ENCODE data around the gene SNRPD2.
"Not testable (repeated sequence)": the region's sequence is repeated elsewhere in the genome, so short reads cannot be mapped to it uniquely, and the experiment has no call there.

Gene SNRPD2

DNA sequence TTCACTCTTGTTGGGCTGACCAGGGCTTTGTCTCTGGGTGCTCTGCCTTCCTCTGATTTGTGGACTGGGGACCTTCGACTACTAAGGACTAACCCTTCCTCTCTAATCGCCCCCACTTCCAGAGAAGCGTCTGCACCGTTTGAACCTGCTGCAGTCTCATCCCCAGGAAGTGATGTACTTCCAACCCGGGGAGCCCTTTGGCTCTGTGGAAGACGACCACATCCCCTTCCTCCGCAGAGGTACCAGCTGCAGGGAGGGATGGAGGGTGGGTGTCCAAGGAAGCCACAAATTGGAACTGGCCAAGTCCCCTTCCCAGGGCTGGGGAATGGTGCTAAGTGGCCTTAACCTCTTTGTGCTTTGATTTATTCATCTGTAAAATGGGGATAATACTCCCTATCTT, 9.9 kb upstream of the SNRPD2 start:
- DNase-seq = no peak

DNA sequence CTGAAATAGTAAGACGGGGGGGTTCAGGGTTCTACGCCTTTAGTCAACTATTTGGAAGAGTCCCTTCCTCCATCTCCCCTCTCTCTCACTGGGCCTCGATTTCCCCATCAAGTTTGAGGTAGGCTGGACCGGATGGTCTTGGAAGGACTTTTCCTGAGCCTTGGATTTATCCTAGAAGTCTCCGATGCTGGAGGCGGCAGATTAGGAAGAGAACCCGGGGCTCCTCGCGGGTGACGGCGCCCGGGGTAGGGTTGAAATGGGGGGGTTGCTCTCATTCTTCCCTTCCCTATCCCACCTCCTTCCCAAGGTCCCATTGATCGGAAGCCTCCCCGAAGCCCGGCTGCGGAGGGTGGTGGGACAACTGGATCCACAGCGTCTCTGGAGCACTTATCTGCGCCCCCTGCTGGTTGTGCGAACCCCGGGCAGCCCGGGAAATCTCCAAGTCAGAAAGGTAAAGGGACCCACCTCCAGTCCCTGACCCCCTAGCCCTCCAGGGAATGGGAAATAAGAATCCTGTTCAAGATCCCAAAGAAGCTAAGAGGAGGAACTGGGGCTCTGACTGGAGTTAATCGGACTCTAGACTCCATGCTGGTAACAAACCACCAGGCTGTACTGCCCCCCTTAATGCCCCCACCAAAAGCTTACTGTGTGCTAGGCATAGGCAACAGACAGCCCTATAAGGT, 1.5 kb upstream of the SNRPD2 start:
- DNase-seq = peak; percentile 26

DNA sequence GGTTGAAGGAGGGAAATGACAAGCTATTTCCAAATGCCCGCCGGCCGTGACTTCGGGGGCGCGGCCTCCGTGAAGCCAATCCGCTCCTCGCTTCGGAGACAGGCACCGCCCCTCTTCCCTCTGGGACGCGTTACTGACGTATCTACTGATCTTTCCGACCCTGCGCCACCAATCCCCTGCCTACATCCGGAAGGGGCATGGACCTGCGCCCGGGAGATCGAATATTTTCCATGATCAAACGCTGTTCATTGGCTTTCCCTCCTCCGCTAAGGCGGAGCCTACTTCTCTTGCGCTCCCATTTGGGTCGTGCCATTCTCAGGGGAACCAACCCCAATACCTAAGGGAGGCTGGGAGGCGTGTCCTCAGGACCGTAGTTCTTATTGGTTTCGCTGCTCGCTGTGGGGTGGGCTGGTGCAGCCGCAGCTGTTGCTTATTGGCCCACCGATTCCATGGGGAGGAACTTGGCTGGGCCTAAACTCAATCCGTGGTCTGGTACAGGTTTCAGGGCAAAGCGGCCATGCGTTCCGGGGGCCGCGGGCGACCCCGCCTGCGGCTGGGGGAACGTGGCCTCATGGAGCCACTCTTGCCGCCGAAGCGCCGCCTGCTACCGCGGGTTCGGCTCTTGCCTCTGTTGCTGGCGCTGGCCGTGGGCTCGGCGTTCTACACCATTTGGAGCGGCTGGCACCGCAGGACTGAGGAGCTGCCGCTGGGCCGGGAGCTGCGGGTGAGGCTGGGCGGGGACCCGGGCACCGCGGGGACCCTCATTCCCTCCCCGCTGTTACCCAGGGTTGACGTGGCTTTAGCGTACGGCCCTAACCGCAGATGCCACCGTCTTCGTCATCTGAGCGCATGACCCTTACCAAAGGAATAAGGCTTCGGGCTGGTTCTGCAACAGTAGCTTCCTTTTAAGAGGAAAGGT, 693 bp upstream of the SNRPD2 start, which contains the start of gene QPCTL:
QPCTL (plus strand) TSS at position 480 of the 919 bp plus-strand sequence; CDS start at position 518, 38 bp downstream.
- DNase-seq = peak; percentile 100

DNA sequence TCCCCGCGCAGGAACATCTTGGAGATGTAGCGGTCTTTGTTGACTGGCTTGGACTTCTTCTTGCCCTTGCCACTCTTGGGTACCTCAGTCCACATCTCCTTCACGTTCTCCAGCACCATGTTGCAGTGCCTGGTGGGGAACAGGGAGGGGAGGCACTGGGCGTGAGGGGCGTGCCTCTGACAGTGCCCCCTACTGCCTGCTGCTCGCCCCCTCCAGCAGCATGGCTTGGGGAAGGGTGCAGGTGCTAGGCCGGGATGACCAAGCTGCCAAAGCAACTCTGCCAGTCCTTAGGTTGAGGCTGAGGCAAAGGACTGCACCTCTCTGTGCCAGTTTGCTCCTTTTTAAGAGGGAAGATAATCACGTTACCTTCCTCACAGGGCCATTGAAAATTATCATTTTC, 4.2 kb downstream of the SNRPD2 start:
- no peak for DNase-seq

DNA sequence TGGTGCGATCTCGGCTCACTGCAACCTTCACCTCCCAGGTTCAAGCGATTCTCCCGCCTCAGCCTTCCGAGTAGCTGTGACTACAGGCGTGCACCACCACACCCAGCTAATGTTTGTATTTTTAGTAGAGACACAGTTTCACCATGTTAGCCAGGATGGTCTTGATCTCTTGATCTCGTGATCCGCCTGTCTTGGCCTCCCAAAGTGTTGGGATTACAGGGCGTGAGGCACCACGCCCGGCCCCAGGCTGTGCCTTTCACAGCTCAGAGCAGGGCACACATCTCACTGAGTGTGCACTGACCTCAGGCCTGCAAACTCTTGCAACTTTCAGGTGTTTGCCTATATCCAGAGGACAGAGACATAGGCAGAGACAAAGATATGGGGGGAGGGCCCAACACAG, 6.7 kb downstream of the SNRPD2 start:
- not testable (repeated sequence) for DNase-seq

DNA sequence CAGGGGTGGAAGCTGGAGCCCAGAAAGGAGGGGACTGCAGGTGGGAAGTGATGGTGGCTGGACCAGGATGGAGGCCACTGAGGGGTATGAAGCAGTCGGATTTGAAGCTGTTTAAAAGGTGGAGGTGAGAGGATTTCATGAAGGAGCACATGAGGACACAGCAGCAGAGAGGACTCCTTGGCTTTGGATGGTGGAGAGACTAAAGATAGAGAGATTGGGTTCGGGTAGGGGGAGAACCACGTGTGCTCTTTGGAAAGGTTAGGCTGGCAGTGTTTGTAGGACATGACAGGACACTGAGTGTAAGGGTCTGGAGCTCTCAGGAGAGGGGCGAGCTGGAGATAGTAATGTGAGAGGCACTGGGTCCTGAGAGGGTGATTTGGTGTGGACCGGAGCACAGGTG, 8.8 kb downstream of the SNRPD2 start:
- DNase-seq = no peak

DNA sequence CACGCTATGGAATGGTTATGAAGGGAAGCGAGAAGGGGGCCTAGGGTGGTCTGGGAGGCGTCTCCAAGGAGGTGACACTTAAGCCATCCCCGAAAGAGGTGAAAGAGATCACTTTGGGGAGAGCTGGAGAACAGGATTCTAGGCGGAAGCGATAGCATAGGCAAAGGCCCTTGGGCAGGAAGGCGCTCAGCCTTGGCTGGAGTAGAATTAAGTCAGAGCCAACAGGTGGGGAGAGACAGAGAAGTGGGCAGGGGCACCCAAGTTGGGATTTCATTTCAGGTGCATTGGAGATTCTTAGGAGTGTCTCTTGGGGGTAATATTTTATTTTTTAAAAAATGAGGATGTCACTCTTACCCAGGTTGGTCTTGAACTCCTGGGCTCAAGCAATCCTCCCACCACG, 9.6 kb downstream of the SNRPD2 start:
- no peak for DNase-seq

DNA sequence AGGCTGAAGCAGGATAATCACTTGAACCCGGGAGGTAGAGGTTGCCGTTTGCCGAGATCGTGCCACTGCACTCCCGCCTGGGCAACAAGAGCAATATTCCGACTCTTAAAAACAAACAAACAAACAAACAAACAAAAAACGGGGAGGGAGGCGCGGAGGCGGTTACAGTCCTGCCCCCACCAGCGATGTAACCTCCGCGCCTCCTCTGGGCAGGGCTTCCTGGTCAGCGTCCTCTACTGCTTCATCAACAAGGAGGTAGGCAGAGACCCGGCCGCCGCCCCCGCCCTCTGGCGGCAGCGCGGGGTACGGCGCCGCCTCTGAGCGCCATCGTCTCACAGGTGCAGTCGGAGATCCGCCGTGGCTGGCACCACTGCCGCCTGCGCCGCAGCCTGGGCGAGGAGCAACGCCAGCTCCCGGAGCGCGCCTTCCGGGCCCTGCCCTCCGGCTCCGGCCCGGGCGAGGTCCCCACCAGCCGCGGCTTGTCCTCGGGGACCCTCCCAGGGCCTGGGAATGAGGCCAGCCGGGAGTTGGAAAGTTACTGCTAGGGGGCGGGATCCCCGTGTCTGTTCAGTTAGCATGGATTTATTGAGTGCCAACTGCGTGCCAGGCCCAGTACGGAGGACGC, 10.2 kb downstream of the SNRPD2 start:
- peak; percentile 64 for DNase-seq

DNA sequence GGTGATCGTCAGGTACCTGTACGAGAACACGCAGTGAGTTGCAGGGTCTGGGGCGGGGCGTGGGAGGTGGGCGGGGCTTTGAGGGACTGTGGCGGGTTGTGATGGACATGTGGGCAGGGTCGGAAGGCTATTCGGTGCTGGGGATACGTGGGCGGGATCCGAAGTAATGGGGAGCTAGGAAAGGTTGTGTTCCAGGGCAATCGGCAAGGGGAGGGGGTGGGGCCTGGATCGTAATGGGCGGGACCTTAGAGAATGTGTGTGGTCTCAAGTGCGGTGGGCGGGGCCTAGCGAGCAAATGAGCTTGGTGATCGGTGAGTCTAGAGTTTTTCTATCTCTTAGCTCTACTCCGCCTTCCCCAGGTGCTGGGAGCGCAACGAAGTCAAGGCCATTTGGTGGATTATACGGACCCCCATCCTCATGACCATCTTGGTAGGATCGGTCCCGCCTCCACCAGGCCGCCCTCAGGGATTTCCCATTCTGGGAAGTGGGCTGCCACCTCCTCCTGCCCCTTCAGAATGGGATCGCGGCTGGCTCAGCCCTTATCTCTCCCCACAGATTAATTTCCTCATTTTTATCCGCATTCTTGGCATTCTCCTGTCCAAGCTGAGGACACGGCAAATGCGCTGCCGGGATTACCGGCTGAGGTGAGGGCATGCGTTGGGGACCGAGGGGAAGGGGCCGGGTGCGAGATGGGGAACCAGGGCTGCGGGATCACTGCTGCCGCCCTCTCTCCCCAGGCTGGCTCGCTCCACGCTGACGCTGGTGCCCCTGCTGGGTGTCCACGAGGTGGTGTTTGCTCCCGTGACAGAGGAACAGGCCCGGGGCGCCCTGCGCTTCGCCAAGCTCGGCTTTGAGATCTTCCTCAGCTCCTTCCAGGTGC, 14.2 kb downstream of the SNRPD2 start:
- DNase-seq = no peak

DNA sequence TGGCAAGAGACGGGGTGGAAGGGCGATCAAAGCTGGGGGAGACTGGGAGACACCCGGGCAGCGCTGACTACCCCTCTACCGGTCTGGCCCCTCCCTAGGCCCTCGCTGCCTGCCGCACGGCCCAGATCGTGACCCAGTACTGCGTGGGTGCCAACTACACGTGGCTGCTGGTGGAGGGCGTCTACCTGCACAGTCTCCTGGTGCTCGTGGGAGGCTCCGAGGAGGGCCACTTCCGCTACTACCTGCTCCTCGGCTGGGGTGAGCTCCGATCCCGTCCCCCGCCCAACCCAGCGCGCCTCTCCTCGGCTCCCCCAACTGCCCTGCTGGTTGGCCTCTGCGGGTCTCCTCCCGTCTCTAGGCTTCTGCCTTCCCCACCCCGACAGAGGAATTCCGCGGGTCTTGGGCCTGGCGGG, 14.9 kb downstream of the SNRPD2 start:
- no peak for DNase-seq

DNA sequence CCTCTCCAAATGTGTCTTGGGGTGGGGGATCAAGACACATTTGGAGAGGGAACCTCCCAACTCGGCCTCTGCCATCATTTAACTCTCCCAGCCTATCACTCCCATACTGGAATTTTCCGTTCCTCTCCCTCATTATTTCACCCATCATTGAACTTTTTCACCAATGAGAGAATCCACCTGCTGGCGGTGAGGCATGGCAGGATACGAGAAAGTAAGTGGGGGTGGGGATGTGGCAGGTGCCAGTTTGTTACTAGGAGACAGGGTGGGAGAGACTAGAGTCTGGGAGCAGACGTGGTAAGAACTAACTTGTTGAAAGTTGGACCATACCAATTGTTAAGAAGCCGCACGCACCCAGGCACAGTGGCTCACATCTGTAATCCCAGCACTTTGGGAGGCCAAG, 16.8 kb downstream of the SNRPD2 start:
- no peak for DNase-seq

DNA sequence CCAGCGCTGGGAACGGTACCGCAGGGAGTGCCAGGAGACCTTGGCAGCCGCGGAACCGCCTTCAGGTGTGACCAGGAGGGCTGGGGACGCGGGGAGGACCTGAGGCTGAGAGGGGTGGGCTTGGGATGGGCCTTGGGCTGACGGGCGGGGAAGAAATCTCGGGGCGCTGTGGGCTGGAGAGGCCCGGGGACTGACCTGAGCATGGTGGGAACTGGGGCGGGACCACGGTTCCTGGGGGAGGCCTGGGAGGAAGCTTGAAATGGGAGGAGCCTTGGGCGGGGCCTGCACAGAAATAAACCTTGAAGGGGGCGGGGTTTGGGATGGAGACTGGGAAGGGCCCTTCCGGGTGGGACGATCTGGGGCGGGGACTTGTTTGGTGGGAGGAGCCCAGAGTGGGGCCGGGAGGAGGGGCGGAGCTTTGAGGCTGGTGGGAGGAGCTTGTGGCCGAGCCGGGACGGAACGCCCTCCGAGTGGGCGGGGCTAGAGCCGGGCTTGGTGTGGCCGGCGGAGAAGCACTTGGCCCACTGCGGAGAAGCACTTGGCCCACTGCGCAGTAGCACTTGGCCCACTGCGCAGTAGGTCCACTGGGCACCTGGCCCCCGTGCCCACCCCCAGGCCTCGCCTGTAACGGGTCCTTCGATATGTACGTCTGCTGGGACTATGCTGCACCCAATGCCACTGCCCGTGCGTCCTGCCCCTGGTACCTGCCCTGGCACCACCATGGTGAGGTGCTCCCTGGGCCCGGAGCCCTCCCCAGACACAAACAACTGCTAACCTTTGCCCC, 20.9 kb downstream of the SNRPD2 start:
- no peak for DNase-seq

DNA sequence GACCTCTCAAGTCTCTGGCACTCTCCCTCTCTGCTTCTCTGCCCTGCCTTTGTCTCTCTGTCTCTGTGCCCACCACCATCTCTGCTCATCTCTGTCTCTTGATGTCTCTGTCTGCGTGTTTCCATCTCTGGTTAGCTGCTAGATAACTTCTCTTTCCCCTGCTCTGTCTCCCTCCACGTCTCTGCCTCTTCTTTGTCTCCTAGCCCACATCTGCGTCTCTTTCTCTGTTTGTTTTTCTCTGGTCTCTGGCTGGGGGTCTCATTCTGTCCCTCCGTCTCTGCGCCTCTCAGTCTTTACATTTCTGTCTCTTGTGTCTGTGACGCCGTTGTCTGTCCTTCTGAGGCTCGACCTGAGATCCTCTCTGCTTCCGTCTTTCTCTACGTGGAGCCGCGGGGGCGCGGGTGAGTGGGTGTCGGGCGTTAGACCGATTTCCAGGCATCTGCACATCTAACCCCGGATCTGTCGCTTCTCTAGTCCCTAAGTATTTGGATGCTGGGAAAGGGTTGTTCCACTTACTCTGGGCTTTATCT, 23.3 kb downstream of the SNRPD2 start:
- no peak for DNase-seq

DNA sequence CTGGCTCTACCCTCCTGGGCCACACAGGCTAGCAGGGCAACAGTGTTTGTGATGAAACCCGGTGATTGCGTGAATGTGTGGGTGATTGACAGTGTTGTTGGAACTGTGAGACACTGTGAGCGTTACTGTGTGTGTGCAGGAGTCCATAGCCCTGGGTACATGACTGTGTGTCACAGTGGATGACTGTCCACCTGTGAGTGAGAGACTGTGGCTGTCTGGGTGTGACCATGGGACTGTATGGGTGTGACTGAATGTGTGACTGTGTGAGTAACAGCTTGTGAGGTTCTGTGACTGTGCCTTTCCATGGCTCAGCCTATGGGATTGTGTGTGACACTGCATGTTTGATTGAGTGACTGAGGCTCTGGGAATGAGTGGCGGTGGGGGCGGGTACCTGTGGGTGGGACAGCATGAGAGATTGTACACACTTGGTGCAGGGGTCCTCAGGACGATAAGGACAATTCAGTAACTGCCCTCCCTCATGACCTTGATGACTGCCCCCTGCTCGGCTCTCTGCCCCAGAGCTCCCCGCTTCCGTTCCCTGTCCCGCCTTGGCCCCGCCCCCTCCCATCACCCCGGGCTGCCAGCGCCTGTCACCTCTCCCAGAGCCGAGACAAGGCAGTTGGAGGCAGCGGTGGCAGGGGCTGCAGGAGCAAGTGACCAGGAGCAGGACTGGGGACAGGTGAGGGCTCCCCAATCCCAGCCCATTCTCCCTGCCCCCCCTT, 24.0 kb downstream of the SNRPD2 start, which contains the start of gene GIPR:
GIPR (plus strand) TSS at position 602 of the 722 bp plus-strand sequence. CDS start 1,300 bp downstream, outside the sequence.
- no peak for DNase-seq

DNA sequence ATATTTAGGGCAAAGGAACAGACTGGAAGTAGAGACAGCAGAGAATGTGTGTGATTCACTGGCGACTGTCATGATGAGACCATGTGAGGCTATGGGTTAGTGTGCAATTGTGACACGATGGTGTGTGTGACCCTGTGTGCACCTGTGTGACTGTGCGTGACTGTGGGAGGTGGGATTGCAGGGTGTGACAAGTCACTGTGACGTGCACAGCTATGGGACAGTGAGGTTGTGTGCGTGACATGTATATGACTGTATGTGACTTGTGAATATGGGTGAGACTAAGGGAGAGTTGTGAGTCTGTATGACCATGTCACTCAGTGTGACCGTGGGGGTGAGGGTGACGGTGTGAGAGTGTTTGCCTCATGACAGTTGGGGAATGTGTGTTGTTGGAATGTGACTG, 27.2 kb downstream of the SNRPD2 start:
- no peak for DNase-seq

DNA sequence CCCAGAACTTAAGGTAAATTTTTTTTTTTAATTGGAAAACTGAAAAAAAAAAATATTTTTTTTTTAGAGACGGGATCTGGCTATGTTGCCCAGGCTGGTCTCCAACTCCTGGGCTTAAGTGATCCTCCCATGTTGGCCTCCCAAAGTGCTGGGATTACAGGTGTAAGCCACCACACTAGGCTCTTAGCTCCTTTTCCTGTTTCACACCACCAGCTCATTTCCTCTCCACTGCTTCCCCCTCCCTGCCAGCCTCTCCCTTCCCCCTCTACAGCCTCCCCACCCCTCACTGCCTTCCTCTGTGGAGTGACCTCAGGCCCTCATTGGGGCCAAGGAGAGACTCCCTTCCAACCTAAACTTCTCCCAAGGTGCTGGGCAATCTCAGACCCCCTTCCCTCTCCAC, 28.0 kb downstream of the SNRPD2 start:
- DNase-seq = no peak

DNA sequence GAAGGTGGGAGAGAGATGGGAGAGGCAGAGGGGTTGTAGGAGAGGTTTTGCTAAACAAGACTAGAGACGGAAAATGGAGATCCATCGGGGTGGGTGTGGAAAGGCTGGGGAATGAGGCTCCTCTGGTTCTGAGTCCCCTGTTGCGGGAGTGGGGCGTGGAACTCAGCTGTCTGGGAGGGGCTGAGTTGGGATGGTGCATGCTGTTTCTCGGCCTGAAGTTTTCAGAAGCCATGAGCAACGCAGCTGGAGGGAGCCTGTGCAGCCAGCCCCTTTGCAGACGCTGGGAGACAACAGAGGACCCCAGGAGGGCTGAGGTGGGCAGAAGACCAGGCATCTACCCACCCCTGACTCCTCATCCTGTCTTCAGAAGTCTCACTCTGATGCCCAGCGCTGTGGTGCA, 31.1 kb downstream of the SNRPD2 start:
- no peak for DNase-seq

DNA sequence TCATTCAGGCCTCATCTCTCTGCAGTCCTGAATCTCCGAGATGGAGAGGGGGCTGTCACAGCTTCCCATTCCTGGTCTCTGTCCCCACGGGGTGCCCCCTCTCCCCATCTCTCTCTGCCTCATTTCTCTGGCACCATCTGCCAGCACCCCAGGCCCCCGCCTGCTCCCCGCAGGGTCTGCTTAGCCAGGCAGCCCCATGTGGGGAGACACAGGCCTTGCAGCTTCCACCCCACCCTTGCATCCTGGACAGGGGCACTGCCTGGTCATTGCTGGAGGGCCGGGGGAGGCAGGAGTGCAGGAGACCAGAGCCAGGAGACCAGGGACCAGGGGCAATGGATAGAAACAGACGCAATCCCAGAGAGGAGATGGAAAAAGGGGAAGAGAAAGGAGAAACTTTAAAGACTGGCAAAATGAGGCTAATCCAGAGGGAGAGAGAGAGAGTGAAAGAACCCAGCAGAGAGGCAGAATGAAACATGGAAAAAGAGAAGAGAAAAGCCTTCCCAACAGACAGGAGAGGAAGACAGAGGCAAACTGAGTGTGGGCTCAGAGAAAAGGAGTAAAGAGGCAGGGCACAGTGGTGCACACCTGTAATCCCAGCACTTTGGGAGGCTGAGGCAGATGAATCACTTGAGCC, 32.5 kb downstream of the SNRPD2 start:
- no peak for DNase-seq

DNA sequence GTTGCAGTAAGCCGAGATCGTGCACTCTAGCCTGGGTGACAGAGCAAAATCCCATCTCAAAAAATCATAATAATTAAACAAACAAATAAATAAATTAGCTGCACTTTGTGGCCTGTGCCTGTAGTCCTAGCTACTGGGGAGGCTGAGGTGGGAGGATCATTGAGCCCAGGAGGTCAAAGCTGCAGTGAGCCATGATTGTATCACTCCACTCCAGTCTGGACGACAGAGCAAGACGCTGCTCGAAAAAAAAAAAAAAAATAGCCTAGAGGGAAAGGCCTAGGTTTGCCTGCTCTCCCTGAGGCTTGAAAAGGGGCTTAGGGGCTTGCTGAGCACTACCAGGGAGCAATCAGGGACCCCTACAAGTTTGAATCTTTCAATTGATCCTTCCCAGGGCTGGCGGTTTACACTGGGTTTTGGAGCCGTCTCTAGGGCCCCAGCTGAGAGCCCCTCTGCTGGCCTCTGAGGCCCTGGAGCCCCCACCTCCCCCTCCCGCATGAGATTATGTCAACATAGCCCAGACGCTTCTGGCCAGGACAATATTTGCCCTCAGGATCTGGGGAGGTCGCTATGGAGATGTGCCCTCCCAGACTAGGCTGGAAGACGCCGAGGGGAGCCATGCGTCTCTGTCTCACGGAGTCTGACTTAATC, 34.1 kb downstream of the SNRPD2 start:
- no peak for DNase-seq

DNA sequence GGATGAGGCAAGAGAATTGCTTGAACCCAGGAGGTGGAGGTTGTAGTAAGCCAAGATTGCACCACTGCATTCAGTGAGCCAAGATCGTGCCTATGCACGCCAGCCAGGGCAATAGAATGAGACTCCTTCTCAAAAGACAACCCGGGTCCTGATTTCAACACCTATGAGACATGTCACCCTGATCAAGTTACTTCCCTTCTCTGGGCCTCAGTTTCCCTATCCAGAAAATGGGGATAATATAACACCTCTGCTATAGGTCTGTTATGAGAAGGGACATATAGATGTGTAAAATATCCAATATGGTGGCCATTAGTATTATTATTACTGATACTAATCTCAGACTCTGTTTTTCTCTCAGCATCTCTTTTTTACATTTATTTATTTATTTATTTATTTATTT, 36.7 kb downstream of the SNRPD2 start:
- no peak for DNase-seq
